ENCODE measurements around the gene GJC2. TPM values are rescaled to one million over a fixed set of nuclear protein-coding genes. Genes with fewer than 3 reads are reported as not detected.

Gene GJC2
- total RNA-seq, 1 experiment from 2014 or later = 0.72 TPM

- no peak for TF ChIP-seq FOXP4 (CRISPR knock-in tag; IDR thresholded peaks at IDR 0.05)
- TF ChIP-seq MLX (CRISPR knock-in tag; IDR thresholded peaks at IDR 0.05) = no peak
- TF ChIP-seq ELF4 (CRISPR knock-in tag; IDR thresholded peaks at IDR 0.05; ENCODE audit: low read depth) = no peak
- TF ChIP-seq E2F5 (CRISPR knock-in tag; IDR thresholded peaks at IDR 0.05) = no peak
- no peak for TF ChIP-seq MYBL2 (CRISPR knock-in tag; IDR thresholded peaks at IDR 0.05)
- TF ChIP-seq ZBTB43 (CRISPR knock-in tag; IDR thresholded peaks at IDR 0.05) = no peak
- no peak for TF ChIP-seq ZNF219 (CRISPR knock-in tag; IDR thresholded peaks at IDR 0.05; ENCODE audit: borderline replicate concordance)
- TF ChIP-seq ZNF416 (CRISPR knock-in tag; IDR thresholded peaks at IDR 0.05) = no peak
- no peak for TF ChIP-seq NFYB (CRISPR knock-in tag; conservative IDR thresholded peaks at IDR 0.05; ENCODE audit: low read depth)
- TF ChIP-seq E2F4 (CRISPR knock-in tag; IDR thresholded peaks at IDR 0.05; ENCODE audit: borderline replicate concordance, low read depth) = no peak
- no peak for TF ChIP-seq ZNF671 (CRISPR knock-in tag; IDR thresholded peaks at IDR 0.05)
- no peak for TF ChIP-seq RELA (CRISPR knock-in tag; IDR thresholded peaks at IDR 0.05; ENCODE audit: borderline replicate concordance)
- no peak for TF ChIP-seq ERG (CRISPR knock-in tag; IDR thresholded peaks at IDR 0.05)
- no peak for TF ChIP-seq KAT7 (CRISPR knock-in tag; IDR thresholded peaks at IDR 0.05; ENCODE audit: borderline replicate concordance)
- Mint-ChIP-seq H3K4me3 (no peak overlapping the region), H3K9me3 (no peaks in the 10 kb centered on the region), H3K4me1 (no peaks in the 10 kb centered on the region), H3K27ac (no peak overlapping the region), H3K27me3 (ENCODE audit: low read depth) (no peaks in the 10 kb centered on the region), H3K36me3 (no peaks in the 10 kb centered on the region)
- ATAC-seq (no peak), DNase-seq (ENCODE audit: low spot score) (no peak)
- CTCF ChIA-PET = no interaction called here
- POLR2A ChIA-PET = no interaction called here
Measured at GRCh38 chr1:228182296-228183030, 32.7 kb downstream of the GJC2 start.

- H3K36me3 Mint-ChIP-seq = no peaks in the 10 kb centered on the region
- no peak overlapping the region for H3K4me3 Mint-ChIP-seq
- POLR2A ChIA-PET = no interaction called here
- CTCF ChIA-PET = no interaction called here
- no peaks in the 10 kb centered on the region for H3K27me3 Mint-ChIP-seq (ENCODE audit: low read depth)
- H3K9me3 Mint-ChIP-seq = peaks cover 5% of the 10 kb centered on the region; the same call in 1 of the 2 replicates
- no peak overlapping the region for H3K27ac Mint-ChIP-seq
- DNase-seq (ENCODE audit: low spot score) (no peak), ATAC-seq (no peak)
- no peaks in the 10 kb centered on the region for H3K4me1 Mint-ChIP-seq
- TF ChIP-seq ETV6 (CRISPR knock-in tag; IDR thresholded peaks at IDR 0.05) = no peak
- TF ChIP-seq ZNF423 (CRISPR knock-in tag; IDR thresholded peaks at IDR 0.05) = no peak
- TF ChIP-seq E2F1 (CRISPR knock-in tag; IDR thresholded peaks at IDR 0.05) = no peak
- no peak for TF ChIP-seq JUN (CRISPR knock-in tag; IDR thresholded peaks at IDR 0.05)
- TF ChIP-seq NR3C1 (CRISPR knock-in tag; conservative IDR thresholded peaks at IDR 0.05; ENCODE audit: low read depth) = no peak
- TF ChIP-seq ATF2 (CRISPR knock-in tag; IDR thresholded peaks at IDR 0.05; ENCODE audit: borderline replicate concordance, low read depth) = no peak
Measured at GRCh38 chr1:228184152-228184551, 34.4 kb downstream of the GJC2 start.
